Brain pericyte (primary cell): ENCODE data around the gene MRPL10.

ENCODE experiments used
- DNase-seq: peaks from one replicate; pipeline ENCODE4 v3.0.0-alpha.2; 2012; ENCODE audit warnings: low read depth, low spot score

The MRPL10 gene

DNA sequence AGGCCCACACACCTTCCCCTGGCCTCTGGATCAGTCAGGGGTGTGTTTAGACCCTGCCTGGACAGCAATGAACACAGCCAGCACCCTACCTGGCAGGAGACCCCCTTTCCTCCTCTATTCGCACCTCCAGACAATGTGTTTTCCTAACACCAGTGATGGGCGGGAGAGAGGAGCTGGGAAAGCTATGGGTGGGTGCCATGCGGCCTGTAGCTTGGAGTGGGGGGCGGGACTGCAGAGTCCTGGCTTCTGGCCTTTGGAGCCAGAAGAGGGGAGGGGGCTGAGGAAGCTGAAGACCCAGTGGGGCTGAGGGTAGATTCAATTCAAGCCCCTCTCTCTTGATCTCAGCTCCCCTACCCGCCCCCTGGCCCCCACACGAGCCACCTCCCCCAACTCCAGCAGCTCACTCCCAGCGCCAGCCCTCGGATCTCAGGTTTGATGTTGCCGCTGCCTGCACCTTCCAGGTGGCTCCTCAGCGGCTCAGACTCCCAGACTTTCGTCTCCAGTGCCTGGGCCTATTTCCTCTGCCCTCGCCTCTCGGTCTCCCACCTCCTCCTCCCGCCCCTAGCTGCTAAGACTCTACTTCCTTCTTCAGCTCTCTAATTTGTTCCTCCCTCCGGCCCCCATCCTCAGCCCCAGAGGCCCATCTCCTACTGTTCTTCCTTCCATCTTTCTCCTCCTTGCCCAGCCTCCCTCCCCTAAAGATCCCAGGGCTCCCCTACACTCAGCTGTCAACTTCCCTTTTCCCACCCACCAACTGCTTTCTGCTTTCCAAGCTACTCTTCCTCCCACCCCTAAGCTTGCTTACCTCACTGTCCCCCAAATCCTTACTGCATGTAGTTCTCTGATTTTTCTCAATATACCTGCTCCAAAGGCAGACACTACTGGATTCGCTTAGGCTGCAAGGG lies 26.5 kb upstream of the MRPL10 start:
- DNase-seq: no peak

GRCh38 chr17:47856830-47857229 lies 25.5 kb upstream of the MRPL10 start:
- DNase-seq: no peak

GRCh38 chr17:47855737-47856136 lies 24.4 kb upstream of the MRPL10 start:
- no peak for DNase-seq

DNA sequence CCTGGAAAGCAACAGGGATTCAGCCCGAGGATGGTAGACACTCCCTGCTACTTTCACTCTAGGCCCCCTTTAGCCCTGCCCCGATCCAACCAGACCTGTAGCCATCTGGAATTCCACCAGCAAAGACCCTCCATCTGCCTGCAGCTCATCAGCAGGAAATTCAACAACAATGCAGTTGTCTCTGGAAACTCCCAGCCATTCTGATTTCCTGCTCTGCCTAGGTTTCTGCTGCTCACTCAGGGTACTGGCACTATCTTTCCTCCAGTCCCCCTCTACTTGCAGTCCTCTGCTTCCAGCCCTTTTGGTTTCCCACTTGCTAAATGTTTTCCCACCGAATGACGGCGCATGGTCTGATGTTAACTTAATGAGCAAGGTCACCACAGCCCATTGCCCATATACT lies 22.3 kb upstream of the MRPL10 start:
- no peak for DNase-seq

DNA sequence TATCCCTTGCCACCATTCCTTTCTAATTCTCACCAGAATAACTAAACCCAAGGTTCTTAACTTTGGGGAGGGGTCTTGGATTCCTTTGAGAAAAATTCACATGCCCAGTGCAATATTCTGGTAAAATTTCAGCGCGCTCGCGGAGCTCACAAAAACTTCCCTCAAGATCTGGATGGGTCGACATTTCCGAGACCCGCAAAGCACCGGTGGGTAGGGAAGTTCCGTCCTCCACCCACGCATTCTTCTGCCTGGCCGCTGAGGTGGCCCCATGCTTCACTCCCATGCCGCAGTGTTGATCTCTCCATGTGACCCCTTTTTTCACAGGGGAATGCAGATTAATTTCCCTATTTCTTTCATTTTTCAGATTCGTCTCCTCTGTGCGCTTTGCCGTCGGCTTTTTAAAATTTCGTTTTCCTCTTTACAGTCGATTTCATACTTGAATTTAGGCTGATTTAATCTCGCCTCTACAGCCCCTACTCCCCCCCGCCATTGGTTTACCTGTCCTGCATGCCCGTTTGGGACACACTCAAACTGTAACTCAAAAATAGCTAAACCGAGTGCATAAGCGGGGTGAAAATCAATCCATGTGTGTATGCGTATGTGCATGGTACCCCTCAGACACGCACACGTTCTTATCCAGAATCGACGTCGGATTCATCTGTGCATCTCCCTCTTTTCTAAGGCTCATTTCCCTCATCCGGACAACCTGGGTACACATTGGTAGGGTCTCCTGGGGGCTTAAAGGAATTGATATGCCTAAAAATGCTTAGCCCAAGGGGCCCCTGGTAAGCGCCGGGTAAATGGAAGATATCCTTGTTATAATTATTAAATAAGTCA lies 21.0 kb upstream of the MRPL10 start:
- DNase-seq: no peak

DNA sequence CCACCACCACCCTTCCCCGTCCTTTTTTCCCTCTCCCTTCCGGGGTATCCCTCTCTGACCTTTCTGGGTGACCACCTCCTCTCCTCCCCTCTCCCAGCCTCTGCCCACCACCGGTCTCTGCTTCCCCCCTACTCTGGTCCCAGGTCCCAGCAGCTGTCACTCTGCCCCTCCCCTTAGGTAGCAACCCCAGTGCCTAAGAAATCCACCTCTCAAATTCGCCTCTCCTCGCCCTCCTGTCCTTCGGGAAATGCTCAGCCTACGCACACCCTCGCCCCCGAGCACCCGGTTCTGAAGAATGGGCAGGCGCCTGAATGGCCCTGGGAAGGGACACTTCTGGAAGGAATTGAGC lies 20.4 kb upstream of the MRPL10 start:
- DNase-seq: no peak

DNA sequence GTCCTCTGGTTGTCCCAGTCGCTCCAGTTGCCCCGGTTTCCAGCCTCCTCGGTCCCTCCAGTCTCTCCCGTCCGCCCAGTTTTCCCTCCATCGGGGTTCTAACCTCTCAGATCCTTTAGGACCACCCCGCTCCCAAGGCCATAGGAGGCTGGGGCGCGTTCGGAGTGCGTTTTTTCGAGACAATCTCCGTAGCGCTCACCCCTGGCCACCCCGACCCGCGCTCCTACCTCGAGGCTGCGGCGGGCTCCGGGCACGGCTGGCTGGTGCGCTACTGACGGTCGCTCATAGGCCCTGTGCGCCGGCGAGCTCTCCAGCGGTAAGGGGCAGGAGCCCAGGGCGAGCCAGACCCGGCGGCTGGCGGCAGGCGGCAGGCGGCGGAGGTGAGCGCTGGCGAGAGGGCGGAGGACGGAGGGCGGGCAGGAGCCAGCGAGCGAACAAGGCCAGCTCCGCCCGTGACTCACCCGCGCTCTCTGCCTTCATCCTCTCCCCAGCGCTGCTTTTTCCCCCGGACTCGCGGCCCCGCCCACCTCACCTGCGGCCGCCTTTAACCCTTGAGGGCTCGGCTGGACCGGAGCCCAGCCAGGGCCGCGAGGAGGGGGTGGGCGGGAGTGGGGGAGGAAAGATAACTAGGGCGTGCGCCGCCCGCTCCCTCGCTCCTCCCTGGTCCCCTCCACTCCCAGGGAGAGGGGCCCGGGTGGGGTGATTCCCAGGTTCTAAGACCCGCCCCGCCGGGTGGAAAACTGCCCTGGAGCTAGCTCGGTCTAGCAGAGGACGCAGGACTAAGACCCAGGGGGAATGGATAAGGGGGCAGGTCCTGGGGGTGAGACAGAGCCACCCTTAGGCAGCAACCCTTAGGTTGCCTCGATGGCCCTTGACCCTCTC lies 19.6 kb upstream of the MRPL10 start, which contains the start of gene SP6:
TSS of gene SP6 (minus strand) at position 472 of the 882 bp plus-strand sequence. CDS start 2,734 bp downstream, outside the sequence.
- DNase-seq: no peak

DNA sequence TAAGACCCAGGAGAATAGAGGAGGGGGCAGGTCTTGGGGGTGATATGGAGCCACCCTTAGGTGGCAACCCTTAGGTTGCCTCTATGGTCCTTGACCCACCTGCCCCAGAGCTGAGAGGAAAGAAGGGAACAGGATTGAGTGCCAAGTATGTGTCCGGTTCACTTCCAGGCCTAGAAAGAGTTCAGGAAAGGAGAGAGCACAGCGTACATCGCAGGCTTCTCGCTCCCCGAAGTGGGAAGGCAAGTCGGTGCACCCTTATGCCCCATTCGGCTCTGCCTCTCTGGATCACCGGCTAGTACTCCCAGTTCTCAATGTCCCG lies 19.0 kb upstream of the MRPL10 start:
- no peak for DNase-seq

GRCh38 chr17:47848198-47848513 lies 16.8 kb upstream of the MRPL10 start:
- DNase-seq: no peak

- no peak for DNase-seq
Measured at GRCh38 chr17:47847341-47848197, 16.2 kb upstream of the MRPL10 start.

- no peak for DNase-seq
Measured at GRCh38 chr17:47846716-47847340, 15.5 kb upstream of the MRPL10 start.

DNA sequence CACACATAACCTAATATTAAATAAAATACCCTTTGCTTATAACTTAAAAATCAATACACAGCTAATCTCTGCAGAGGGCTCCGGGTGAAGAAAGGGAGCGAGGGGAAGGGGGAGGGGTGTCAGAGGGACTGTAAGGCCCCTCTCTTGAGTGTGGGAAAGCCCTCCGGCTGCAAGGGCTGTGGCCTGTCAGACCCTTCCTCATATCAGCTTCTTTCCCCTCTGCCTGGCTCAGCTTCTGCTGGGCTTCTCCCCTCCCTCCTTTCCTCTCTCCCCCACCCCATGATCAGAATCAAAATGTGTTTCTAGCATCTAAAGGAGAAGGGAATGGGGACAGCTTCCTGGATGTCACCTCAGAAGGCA lies 14.4 kb upstream of the MRPL10 start:
- DNase-seq: no peak

- DNase-seq: no peak
Measured at GRCh38 chr17:47844814-47845715, 13.7 kb upstream of the MRPL10 start.

DNA sequence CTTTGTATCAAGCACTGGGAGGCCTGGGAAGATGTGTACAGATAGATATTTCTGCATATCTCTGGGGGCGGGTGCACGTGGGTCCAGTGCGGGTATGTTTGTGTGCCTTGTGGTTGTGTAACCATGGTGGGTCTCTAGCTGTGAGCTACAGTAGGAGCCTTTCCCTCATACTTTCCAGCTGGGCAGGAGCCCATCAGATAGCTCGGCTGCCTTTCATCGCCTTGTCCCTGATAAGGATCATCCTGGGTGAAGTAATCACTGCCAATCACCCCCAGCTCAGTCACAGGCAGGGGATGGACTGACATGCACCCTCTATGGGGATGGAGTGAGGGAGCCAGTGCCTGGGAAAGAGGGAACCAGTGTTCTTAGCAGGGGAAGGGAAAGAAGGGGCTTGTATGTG lies 12.9 kb upstream of the MRPL10 start:
- DNase-seq: no peak

GRCh38 chr17:47843391-47843730 lies 12.0 kb upstream of the MRPL10 start:
- DNase-seq: no peak

GRCh38 chr17:47841488-47842291 lies 10.3 kb upstream of the MRPL10 start:
- DNase-seq: no peak

DNA sequence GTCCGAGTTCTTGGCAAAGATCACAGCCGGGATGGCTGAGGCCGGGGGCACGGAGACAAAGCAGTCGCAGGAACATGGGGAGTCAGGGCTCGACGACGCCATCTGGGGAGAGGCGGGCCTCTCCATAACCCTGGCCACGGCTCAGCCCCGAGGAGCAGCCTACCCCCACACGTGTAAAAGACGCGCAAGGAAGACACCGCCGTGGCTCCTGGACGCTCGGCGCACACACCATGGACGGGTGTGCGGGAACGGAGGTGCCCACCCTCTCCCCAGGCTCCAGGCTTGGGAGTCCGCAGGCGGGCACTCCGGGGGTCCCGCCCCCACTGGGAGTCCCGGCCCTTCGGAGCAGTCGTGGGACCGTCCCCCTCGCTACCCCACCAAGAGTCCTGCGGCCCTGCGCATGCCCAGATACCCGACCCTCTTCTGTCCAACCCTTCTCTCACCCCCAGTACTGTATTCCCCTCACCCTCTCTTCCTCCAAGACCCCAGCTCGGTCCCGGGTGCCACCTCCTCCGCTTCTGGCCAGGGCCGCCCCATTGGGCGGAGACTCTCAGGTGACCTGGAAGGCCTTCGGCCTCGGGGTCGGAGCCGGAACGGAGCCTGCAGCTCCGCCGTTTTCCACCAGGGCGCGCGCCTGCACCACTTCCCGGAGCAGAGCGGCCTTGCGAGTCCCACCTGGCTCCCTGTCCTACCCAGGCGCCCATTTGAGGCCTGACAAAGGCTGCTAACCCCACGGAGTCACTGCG lies 9.6 kb upstream of the MRPL10 start, which contains the start of gene SCRN2:
TSS of gene SCRN2 (minus strand) at position 532 of the 746 bp plus-strand sequence. CDS start at position 102, 430 bp downstream.
- no peak for DNase-seq
